ENCODE measurements around the gene TRIM24. TPM values are rescaled to one million over a fixed set of nuclear protein-coding genes. Genes with fewer than 3 reads are reported as not detected.

TRIM24 gene
- total and polyA plus RNA-seq, 10 of the 15 experiments (the other 5 are each of a cell fraction or from before 2014, with no cell fraction given) = 4.6 to 23.5 (median 13.6) TPM

DNA sequence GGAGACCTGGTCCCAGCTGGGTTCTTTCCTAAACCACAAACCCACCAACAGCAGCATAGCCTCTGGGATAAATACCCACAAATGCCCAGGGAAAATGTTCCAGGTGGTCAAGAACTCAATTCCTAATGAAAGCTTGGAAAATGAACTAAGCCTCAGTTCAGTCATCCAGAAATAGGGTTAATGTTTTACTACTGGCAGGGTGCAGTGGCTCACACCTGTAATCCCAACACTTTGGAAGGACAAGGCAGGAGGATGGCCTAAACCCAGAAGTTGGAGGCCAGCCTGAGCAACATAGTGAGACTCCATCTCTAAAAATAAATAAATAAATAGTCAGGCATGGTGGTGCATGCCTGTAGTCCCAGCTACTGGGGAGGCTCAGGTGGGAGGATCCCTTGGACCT, 158.9 kb downstream of the TRIM24 start:
- Histone ChIP-seq H3K4me2 (ENCODE audit: control insufficient read depth, insufficient read depth) (no peak overlapping the region), H3K27me3 (replicated peaks in 1 of 2; ENCODE audit: control insufficient read depth in 2 of 2, insufficient read depth in 2 of 2, low read length in 1 of 2) (no peaks in the 10 kb centered on the region), H4K20me1 (ENCODE audit: control insufficient read depth, insufficient read depth) (no peaks in the 10 kb centered on the region), H3K27ac (ENCODE audit: control insufficient read depth, insufficient read depth) (no peak overlapping the region), H3K9ac (ENCODE audit: control insufficient read depth, insufficient read depth, low read length) (no peak overlapping the region), H3K9me3 (replicated peaks; ENCODE audit: control insufficient read depth, insufficient read depth, low read length) (no peaks in the 10 kb centered on the region), H3K79me2 (ENCODE audit: control insufficient read depth, insufficient read depth, low read length) (no peaks in the 10 kb centered on the region), H2AFZ (ENCODE audit: control insufficient read depth, low read depth, low read length) (no peak overlapping the region), H3K4me1 (ENCODE audit: control insufficient read depth, insufficient read depth, low read length) (no peaks in the 10 kb centered on the region), H3K4me3 (no peak overlapping the region), H3K36me3 (ENCODE audit: control insufficient read depth in 2 of 2, insufficient read depth in 2 of 2, low read length in 1 of 2) (no peaks in the 10 kb centered on the region)
- in situ Hi-C loops (cut with MboI) = no loop called here
- no TSS peak for BruUV-seq (replicated peaks)
- ATAC-seq = no peak
- TF ChIP-seq BACH1 (IDR thresholded peaks at IDR 0.05; ENCODE audit: borderline replicate concordance) = no peak
- TF ChIP-seq, protein P1, sequence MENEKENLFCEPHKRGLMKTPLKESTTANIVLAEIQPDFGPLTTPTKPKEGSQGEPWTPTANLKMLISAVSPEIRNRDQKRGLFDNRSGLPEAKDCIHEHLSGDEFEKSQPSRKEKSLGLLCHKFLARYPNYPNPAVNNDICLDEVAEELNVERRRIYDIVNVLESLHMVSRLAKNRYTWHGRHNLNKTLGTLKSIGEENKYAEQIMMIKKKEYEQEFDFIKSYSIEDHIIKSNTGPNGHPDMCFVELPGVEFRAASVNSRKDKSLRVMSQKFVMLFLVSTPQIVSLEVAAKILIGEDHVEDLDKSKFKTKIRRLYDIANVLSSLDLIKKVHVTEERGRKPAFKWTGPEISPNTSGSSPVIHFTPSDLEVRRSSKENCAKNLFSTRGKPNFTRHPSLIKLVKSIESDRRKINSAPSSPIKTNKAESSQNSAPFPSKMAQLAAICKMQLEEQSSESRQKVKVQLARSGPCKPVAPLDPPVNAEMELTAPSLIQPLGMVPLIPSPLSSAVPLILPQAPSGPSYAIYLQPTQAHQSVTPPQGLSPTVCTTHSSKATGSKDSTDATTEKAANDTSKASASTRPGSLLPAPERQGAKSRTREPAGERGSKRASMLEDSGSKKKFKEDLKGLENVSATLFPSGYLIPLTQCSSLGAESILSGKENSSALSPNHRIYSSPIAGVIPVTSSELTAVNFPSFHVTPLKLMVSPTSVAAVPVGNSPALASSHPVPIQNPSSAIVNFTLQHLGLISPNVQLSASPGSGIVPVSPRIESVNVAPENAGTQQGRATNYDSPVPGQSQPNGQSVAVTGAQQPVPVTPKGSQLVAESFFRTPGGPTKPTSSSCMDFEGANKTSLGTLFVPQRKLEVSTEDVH (IDR thresholded peaks at IDR 0.05; ENCODE audit: low read depth, partially characterized antibody) = no peak
- TF ChIP-seq NR2C2 (IDR thresholded peaks at IDR 0.05; ENCODE audit: borderline replicate concordance, control insufficient read depth, insufficient read length, low read depth) = no peak
- TF ChIP-seq, protein P2, sequence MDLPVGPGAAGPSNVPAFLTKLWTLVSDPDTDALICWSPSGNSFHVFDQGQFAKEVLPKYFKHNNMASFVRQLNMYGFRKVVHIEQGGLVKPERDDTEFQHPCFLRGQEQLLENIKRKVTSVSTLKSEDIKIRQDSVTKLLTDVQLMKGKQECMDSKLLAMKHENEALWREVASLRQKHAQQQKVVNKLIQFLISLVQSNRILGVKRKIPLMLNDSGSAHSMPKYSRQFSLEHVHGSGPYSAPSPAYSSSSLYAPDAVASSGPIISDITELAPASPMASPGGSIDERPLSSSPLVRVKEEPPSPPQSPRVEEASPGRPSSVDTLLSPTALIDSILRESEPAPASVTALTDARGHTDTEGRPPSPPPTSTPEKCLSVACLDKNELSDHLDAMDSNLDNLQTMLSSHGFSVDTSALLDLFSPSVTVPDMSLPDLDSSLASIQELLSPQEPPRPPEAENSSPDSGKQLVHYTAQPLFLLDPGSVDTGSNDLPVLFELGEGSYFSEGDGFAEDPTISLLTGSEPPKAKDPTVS (IDR thresholded peaks at IDR 0.05; ENCODE audit: low read depth, low read length) = no peak
- no peak for TF ChIP-seq CEBPB (IDR thresholded peaks at IDR 0.05; ENCODE audit: borderline replicate concordance in 1 of 2, low read depth in 2 of 2, low read length in 2 of 2)
- TF ChIP-seq, protein P3, sequence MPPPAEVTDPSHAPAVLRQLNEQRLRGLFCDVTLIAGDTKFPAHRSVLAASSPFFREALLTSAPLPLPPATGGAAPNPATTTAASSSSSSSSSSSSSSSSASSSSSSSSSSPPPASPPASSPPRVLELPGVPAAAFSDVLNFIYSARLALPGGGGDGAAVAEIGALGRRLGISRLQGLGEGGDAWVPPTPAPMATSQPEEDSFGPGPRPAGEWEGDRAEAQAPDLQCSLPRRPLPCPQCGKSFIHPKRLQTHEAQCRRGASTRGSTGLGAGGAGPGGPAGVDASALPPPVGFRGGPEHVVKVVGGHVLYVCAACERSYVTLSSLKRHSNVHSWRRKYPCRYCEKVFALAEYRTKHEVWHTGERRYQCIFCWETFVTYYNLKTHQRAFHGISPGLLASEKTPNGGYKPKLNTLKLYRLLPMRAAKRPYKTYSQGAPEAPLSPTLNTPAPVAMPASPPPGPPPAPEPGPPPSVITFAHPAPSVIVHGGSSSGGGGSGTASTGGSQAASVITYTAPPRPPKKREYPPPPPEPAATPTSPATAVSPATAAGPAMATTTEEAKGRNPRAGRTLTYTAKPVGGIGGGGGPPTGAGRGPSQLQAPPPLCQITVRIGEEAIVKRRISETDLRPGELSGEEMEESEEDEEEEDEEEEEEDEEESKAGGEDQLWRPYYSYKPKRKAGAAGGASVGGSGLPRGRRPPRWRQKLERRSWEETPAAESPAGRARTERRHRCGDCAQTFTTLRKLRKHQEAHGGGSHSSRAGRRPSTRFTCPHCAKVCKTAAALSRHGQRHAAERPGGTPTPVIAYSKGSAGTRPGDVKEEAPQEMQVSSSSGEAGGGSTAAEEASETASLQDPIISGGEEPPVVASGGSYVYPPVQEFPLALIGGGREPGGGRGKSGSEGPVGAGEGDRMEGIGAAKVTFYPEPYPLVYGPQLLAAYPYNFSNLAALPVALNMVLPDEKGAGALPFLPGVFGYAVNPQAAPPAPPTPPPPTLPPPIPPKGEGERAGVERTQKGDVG (CRISPR knock-in tag; IDR thresholded peaks at IDR 0.05) = no peak
- TF ChIP-seq, protein P4, sequence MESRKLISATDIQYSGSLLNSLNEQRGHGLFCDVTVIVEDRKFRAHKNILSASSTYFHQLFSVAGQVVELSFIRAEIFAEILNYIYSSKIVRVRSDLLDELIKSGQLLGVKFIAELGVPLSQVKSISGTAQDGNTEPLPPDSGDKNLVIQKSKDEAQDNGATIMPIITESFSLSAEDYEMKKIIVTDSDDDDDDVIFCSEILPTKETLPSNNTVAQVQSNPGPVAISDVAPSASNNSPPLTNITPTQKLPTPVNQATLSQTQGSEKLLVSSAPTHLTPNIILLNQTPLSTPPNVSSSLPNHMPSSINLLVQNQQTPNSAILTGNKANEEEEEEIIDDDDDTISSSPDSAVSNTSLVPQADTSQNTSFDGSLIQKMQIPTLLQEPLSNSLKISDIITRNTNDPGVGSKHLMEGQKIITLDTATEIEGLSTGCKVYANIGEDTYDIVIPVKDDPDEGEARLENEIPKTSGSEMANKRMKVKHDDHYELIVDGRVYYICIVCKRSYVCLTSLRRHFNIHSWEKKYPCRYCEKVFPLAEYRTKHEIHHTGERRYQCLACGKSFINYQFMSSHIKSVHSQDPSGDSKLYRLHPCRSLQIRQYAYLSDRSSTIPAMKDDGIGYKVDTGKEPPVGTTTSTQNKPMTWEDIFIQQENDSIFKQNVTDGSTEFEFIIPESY (IDR thresholded peaks at IDR 0.05) = no peak
- no peak for TF ChIP-seq POU2F2 (IDR thresholded peaks at IDR 0.05; ENCODE audit: borderline replicate concordance, low read depth, low read length)
- DNase-seq (ENCODE audit: low read depth, low spot score) = no peak
- ChIA-PET SMC1A (ENCODE audit: uncharacterized antibody, unreplicated experiment) (no interaction called here), POLR2A (no interaction called here), CTCF (no interaction called here), RAD21 (ENCODE audit: unreplicated experiment) (no interaction called here)
- FAIRE-seq = no peak
- intact Hi-C loops (cut with micrococcal nuclease; ENCODE audit: unreplicated experiment) = no loop called here

Data from GM12878 (cell line).